SK-N-SH treated with all-trans-retinoic acid at 6 μM for 48 hours (cell line): ENCODE measurements around the gene OR52E5.

Source experiments
- ATAC-seq: fragments of 200-7000 bp; cut with Tn5 transposase; 3 replicates; pipeline ENCODE4 v1.9.1; 2020; ENCODE audit warnings: mild to moderate bottlenecking, moderate library complexity
- ARNTL ChIP-seq: fragments of 450-650 bp; formaldehyde crosslinking; IDR thresholded peaks from 2 replicates; pipeline ENCODE4 v1.5.0; 2020; ENCODE audit warnings: low read depth, mild to moderate bottlenecking, moderate library complexity, borderline replicate concordance
- BACH2 ChIP-seq: fragments of 250-450 bp; sonication (Bioruptor Pico); IDR thresholded peaks from 2 replicates; pipeline ENCODE4 v1.9.0; 2021; ENCODE audit warnings: mild to moderate bottlenecking, borderline replicate concordance
- CSRNP3 ChIP-seq: fragments of 250-450 bp; sonication (Bioruptor Pico); IDR thresholded peaks from 2 replicates; pipeline ENCODE4 v1.5.1; 2021; ENCODE audit warnings: mild to moderate bottlenecking, moderate library complexity
- ESRRG ChIP-seq: fragments of 250-450 bp; sonication (Bioruptor Pico); IDR thresholded peaks from 2 replicates; pipeline ENCODE4 v1.6.1; 2021; ENCODE audit warnings: mild to moderate bottlenecking
- GLIS3 ChIP-seq: fragments of 250-450 bp; sonication (Bioruptor Pico); IDR thresholded peaks from 2 replicates; pipeline ENCODE4 v1.5.0; 2020; ENCODE audit warnings: mild to moderate bottlenecking, moderate library complexity
- ISL1 ChIP-seq: fragments of 250-450 bp; sonication (Bioruptor Pico); IDR thresholded peaks from 2 replicates; pipeline ENCODE4 v2.1.2; 2022; ENCODE audit warnings: mild to moderate bottlenecking, moderate library complexity
- OSR1 ChIP-seq: fragments of 250-450 bp; sonication (Bioruptor Pico); IDR thresholded peaks from 2 replicates; pipeline ENCODE4 v1.8.0; 2022; ENCODE audit warnings: moderate library complexity, mild to moderate bottlenecking, inconsistent platforms
- POU6F1 ChIP-seq: fragments of 250-450 bp; sonication (Bioruptor Pico); IDR thresholded peaks from 2 replicates; pipeline ENCODE4 v1.8.0; 2021; ENCODE audit warnings: low read depth, mild to moderate bottlenecking, moderate library complexity, borderline replicate concordance
- PPARA ChIP-seq: fragments of 250-450 bp; sonication (Bioruptor Pico); IDR thresholded peaks from 2 replicates; pipeline ENCODE4 v1.5.0; 2020; ENCODE audit warnings: mild to moderate bottlenecking, borderline replicate concordance
- TOX ChIP-seq: fragments of 250-450 bp; sonication (Bioruptor Pico); IDR thresholded peaks from 2 replicates; pipeline ENCODE4 v1.8.0; 2021; ENCODE audit warnings: mild to moderate bottlenecking, moderate library complexity, borderline replicate concordance
- ZC3H10 ChIP-seq: fragments of 250-450 bp; sonication (Bioruptor Pico); IDR thresholded peaks from 2 replicates; pipeline ENCODE4 v1.5.1; 2021; ENCODE audit warnings: mild to moderate bottlenecking, moderate library complexity
- ZFP3 ChIP-seq: fragments of 250-450 bp; sonication (Bioruptor Pico); IDR thresholded peaks from 2 replicates; pipeline ENCODE4 v1.5.0; 2020; ENCODE audit warnings: mild to moderate bottlenecking, moderate library complexity
- ZFP30 ChIP-seq: fragments of 450-650 bp; formaldehyde crosslinking; IDR thresholded peaks from 2 replicates; pipeline ENCODE4 v1.5.0; 2022; ENCODE audit warnings: mild to moderate bottlenecking, moderate library complexity
- ZNF70 ChIP-seq: fragments of 450-650 bp; formaldehyde crosslinking; IDR thresholded peaks from 2 replicates; pipeline ENCODE4 v1.5.0; 2020; ENCODE audit warnings: mild to moderate bottlenecking, moderate library complexity
- TF ChIP-seq, protein P1 (sequence below): fragments of 250-450 bp; sonication (Bioruptor Pico); IDR thresholded peaks from 2 replicates; pipeline ENCODE4 v1.5.0; 2020; ENCODE audit warnings: mild to moderate bottlenecking, moderate library complexity
- TF ChIP-seq, protein P2 (sequence below): fragments of 250-450 bp; sonication (Bioruptor Pico); IDR thresholded peaks from 2 replicates; pipeline ENCODE4 v1.8.0; 2020; ENCODE audit warnings: mild to moderate bottlenecking, moderate library complexity, borderline replicate concordance

The OR52E5 gene

DNA sequence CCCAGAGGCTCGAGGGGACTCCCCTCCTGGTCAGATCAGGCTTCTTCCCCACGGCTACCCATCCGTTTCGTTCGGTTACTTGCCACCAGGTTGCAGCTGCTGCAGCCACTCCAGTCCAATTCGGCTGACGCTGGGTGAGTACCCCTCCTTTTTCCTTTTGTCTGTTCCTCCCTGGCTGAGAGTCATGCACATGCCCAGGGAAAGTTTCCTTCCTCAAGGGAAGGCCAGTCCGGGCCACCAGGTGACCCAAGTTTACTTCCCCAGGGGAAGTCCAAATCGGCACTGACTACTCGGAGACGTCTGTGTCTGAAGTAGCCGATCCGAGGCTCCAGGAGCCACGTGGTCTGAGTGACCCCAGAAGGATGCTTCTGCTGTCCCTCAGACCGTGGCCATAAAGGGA is 35.8 kb downstream of the OR52E5 start:
- TF ChIP-seq, protein P1, sequence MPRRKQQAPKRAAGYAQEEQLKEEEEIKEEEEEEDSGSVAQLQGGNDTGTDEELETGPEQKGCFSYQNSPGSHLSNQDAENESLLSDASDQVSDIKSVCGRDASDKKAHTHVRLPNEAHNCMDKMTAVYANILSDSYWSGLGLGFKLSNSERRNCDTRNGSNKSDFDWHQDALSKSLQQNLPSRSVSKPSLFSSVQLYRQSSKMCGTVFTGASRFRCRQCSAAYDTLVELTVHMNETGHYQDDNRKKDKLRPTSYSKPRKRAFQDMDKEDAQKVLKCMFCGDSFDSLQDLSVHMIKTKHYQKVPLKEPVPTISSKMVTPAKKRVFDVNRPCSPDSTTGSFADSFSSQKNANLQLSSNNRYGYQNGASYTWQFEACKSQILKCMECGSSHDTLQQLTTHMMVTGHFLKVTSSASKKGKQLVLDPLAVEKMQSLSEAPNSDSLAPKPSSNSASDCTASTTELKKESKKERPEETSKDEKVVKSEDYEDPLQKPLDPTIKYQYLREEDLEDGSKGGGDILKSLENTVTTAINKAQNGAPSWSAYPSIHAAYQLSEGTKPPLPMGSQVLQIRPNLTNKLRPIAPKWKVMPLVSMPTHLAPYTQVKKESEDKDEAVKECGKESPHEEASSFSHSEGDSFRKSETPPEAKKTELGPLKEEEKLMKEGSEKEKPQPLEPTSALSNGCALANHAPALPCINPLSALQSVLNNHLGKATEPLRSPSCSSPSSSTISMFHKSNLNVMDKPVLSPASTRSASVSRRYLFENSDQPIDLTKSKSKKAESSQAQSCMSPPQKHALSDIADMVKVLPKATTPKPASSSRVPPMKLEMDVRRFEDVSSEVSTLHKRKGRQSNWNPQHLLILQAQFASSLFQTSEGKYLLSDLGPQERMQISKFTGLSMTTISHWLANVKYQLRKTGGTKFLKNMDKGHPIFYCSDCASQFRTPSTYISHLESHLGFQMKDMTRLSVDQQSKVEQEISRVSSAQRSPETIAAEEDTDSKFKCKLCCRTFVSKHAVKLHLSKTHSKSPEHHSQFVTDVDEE (CRISPR knock-in tag): no peak
- no peak for TF ChIP-seq CSRNP3
- no peak for TF ChIP-seq TOX (CRISPR knock-in tag)
- no peak for TF ChIP-seq ZFP3 (CRISPR knock-in tag)
- no peak for TF ChIP-seq PPARA (CRISPR knock-in tag)
- TF ChIP-seq ISL1 (CRISPR knock-in tag): no peak
- no peak for TF ChIP-seq ZNF70 (CRISPR knock-in tag)
- TF ChIP-seq, protein P2, sequence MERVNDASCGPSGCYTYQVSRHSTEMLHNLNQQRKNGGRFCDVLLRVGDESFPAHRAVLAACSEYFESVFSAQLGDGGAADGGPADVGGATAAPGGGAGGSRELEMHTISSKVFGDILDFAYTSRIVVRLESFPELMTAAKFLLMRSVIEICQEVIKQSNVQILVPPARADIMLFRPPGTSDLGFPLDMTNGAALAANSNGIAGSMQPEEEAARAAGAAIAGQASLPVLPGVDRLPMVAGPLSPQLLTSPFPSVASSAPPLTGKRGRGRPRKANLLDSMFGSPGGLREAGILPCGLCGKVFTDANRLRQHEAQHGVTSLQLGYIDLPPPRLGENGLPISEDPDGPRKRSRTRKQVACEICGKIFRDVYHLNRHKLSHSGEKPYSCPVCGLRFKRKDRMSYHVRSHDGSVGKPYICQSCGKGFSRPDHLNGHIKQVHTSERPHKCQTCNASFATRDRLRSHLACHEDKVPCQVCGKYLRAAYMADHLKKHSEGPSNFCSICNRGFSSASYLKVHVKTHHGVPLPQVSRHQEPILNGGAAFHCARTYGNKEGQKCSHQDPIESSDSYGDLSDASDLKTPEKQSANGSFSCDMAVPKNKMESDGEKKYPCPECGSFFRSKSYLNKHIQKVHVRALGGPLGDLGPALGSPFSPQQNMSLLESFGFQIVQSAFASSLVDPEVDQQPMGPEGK (CRISPR knock-in tag): no peak
- ATAC-seq: no peak

DNA sequence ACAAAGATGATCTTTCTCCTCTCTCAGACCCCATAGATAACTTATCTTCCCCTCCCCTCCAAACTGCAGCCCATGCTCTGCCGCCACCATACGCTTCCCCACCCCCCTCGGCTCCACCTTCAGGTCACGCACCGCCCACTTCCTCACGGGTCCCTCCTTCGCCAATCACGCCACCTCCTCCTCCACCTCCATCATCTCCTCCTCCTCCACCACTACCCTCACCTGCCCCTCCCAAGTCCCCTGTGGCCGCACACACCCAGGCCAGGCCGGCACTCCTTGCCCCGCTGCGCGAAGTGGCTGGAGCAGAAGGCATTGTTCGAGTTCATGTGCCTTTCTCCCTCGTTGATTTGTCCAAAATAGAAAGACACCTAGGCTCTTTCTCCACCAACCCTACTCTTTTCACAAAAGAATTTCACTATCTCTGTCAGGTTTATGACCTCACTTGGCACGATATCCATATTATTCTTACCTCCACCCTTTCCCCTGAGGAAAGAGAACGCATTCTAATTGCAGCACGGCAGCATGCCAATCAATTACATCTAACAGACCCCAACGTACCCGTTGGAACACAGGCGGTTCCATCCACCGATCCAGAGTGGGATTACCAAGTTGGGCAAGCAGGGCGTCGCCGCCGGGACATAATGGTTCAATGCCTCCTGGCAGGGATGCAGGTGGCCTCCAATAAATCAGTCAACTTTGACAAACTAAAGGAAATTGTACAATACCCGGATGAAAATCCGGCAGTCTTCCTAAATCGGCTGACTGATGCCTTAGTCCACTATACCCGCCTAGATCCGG is 36.8 kb downstream of the OR52E5 start:
- ATAC-seq: no peak
- TF ChIP-seq ZFP3 (CRISPR knock-in tag): no peak
- no peak for TF ChIP-seq ZFP30 (CRISPR knock-in tag)
- TF ChIP-seq PPARA (CRISPR knock-in tag): no peak
- TF ChIP-seq, all 23 proteins: peak for 0

DNA sequence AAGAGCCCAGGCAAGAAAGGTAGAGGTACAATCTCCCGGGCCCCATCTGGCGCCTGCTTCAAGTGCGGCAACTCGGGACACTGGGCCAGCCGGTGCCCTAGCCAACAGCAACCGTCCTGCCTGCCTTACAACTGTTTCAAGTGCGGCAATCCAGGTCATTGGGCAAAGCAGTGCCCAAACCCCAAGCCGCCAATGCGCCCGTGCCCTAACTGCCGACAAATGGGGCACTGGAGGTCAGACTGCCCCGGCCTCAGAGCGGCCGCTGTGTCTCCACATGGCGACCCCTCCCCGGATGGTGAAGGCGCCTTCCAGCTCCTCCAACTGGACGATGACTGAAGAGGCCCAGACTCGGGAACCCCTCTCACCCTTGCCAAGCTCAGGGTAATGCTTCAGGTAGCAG is 37.6 kb downstream of the OR52E5 start:
- no peak for ATAC-seq
- TF ChIP-seq ISL1 (CRISPR knock-in tag) (no peak), GLIS3 (CRISPR knock-in tag) (no peak), ZFP3 (CRISPR knock-in tag) (no peak), ZC3H10 (CRISPR knock-in tag) (no peak), ESRRG (CRISPR knock-in tag) (no peak), BACH2 (no peak), POU6F1 (CRISPR knock-in tag) (no peak), ARNTL (CRISPR knock-in tag) (no peak), OSR1 (CRISPR knock-in tag) (no peak)
- TF ChIP-seq, protein P1 (CRISPR knock-in tag): no peak

GRCh38 chr11:5931061-5931460 is 38.1 kb downstream of the OR52E5 start:
- TF ChIP-seq OSR1 (CRISPR knock-in tag): no peak
- TF ChIP-seq, protein P2 (CRISPR knock-in tag): no peak
- TF ChIP-seq, protein P1 (CRISPR knock-in tag): no peak
- TF ChIP-seq, all 23 proteins: peak for 0
- ATAC-seq: no peak
